ENCODE results near the gene MRPL12.
A peak's percentile ranks its signal among the peaks of the same experiment; 100 is the strongest.
"Not testable (repeated sequence)": the region's sequence is repeated elsewhere in the genome, so short reads cannot be mapped to it uniquely, and the experiment has no call there.

The MRPL12 gene

GRCh38 chr17:81672504-81672903, 30.7 kb upstream of the MRPL12 start:
- H3K36me3 Mint-ChIP-seq = peaks cover 14% of the 10 kb centered on the region
- peaks cover 15% of the 10 kb centered on the region for H3K4me1 Mint-ChIP-seq
- no peak overlapping the region for H3K27ac Mint-ChIP-seq
- H3K27me3 Mint-ChIP-seq = no peaks in the 10 kb centered on the region
- no peaks in the 10 kb centered on the region for H3K9me3 Mint-ChIP-seq
- ATAC-seq (ENCODE audit: low read depth) (no peak), DNase-seq (ENCODE audit: low spot score in 2 of 2) (no peak)
- no peak overlapping the region for H3K4me3 Mint-ChIP-seq

GRCh38 chr17:81672954-81673353, 30.2 kb upstream of the MRPL12 start:
- H3K9me3 Mint-ChIP-seq = no peaks in the 10 kb centered on the region
- ATAC-seq (ENCODE audit: low read depth) = no peak
- peaks cover 11% of the 10 kb centered on the region for H3K4me1 Mint-ChIP-seq
- H3K36me3 Mint-ChIP-seq = peaks cover 14% of the 10 kb centered on the region
- DNase-seq (ENCODE audit: low spot score in 2 of 2) = no peak
- H3K27ac Mint-ChIP-seq = no peak overlapping the region
- H3K27me3 Mint-ChIP-seq = no peaks in the 10 kb centered on the region
- no peak overlapping the region for H3K4me3 Mint-ChIP-seq

- Mint-ChIP-seq H3K9me3 (no peaks in the 10 kb centered on the region), H3K36me3 (peaks cover 14% of the 10 kb centered on the region), H3K27me3 (no peaks in the 10 kb centered on the region), H3K27ac (no peak overlapping the region), H3K4me3 (no peak overlapping the region), H3K4me1 (peaks cover 6% of the 10 kb centered on the region)
- ATAC-seq (ENCODE audit: low read depth) = no peak
- no peak for DNase-seq (ENCODE audit: low spot score in 2 of 2)
Observed at GRCh38 chr17:81673561-81674258, 29.5 kb upstream of the MRPL12 start.

GRCh38 chr17:81675515-81676221, 27.5 kb upstream of the MRPL12 start:
- not testable (repeated sequence) for H3K9me3 Mint-ChIP-seq; H3K36me3 Mint-ChIP-seq; H3K4me3 Mint-ChIP-seq; H3K27ac Mint-ChIP-seq; H3K27me3 Mint-ChIP-seq; ATAC-seq (ENCODE audit: low read depth); H3K4me1 Mint-ChIP-seq
- DNase-seq (ENCODE audit: low spot score in 2 of 2) = peak; percentile 20 to 30

- Mint-ChIP-seq H3K9me3 (no peaks in the 10 kb centered on the region), H3K36me3 (peaks cover 7% of the 10 kb centered on the region), H3K27me3 (no peaks in the 10 kb centered on the region), H3K4me3 (no peak overlapping the region), H3K27ac (no peak overlapping the region), H3K4me1 (peaks cover 6% of the 10 kb centered on the region)
- ATAC-seq (ENCODE audit: low read depth) (no peak), DNase-seq (ENCODE audit: low spot score in 2 of 2) (no peak)
Observed at GRCh38 chr17:81676906-81677305, 26.3 kb upstream of the MRPL12 start.

GRCh38 chr17:81680150-81680549, 23.0 kb upstream of the MRPL12 start:
- Mint-ChIP-seq H3K4me3 (no peak overlapping the region), H3K36me3 (no peaks in the 10 kb centered on the region), H3K9me3 (no peaks in the 10 kb centered on the region), H3K4me1 (peaks cover 16% of the 10 kb centered on the region), H3K27ac (no peak overlapping the region), H3K27me3 (no peaks in the 10 kb centered on the region)
- DNase-seq (ENCODE audit: low spot score in 2 of 2) (no peak), ATAC-seq (ENCODE audit: low read depth) (no peak)

GRCh38 chr17:81681672-81682071, 21.5 kb upstream of the MRPL12 start:
- ATAC-seq (ENCODE audit: low read depth) (no peak), DNase-seq (ENCODE audit: low spot score in 2 of 2) (no peak)
- H3K36me3 Mint-ChIP-seq = peaks cover 3% of the 10 kb centered on the region
- no peaks in the 10 kb centered on the region for H3K27me3 Mint-ChIP-seq
- no peak overlapping the region for H3K27ac Mint-ChIP-seq
- peaks cover 19% of the 10 kb centered on the region for H3K4me1 Mint-ChIP-seq
- H3K4me3 Mint-ChIP-seq = peak overlapping the region; percentile 27
- no peaks in the 10 kb centered on the region for H3K9me3 Mint-ChIP-seq

GRCh38 chr17:81682565-81683207, 20.5 kb upstream of the MRPL12 start:
- Mint-ChIP-seq H3K4me1 (peaks cover 22% of the 10 kb centered on the region), H3K36me3 (peaks cover 12% of the 10 kb centered on the region), H3K27me3 (no peaks in the 10 kb centered on the region), H3K4me3 (peak overlapping the region; percentile 94), H3K9me3 (no peaks in the 10 kb centered on the region), H3K27ac (peak overlapping the region; percentile 56)
- no peak for ATAC-seq (ENCODE audit: low read depth)
- no peak for DNase-seq (ENCODE audit: low spot score in 2 of 2)

- DNase-seq (ENCODE audit: low spot score in 2 of 2) (no peak), ATAC-seq (ENCODE audit: low read depth) (peak; percentile 13)
- H3K4me1 Mint-ChIP-seq = peaks cover 22% of the 10 kb centered on the region
- H3K4me3 Mint-ChIP-seq = peak overlapping the region; percentile 94
- H3K36me3 Mint-ChIP-seq = peaks cover 12% of the 10 kb centered on the region
- H3K9me3 Mint-ChIP-seq = no peaks in the 10 kb centered on the region
- peak overlapping the region; percentile 56 for H3K27ac Mint-ChIP-seq
- no peaks in the 10 kb centered on the region for H3K27me3 Mint-ChIP-seq
Observed at GRCh38 chr17:81683208-81683583, 20.0 kb upstream of the MRPL12 start.

GRCh38 chr17:81683584-81684441, 19.4 kb upstream of the MRPL12 start, which contains the start of the genes ARL16 and HGS:
Gene ARL16 (minus strand): TSS chr17:81683797. CDS start chr17:81683753, 44 bp downstream.
Gene HGS (plus strand): TSS chr17:81684011. CDS start chr17:81684067, 56 bp downstream.
- H3K4me1 Mint-ChIP-seq = peaks cover 22% of the 10 kb centered on the region
- peaks cover 12% of the 10 kb centered on the region for H3K36me3 Mint-ChIP-seq
- peak within 1 kb of the TSS; percentile 94 for H3K4me3 Mint-ChIP-seq
- H3K27ac Mint-ChIP-seq = peak within 1 kb of the TSS; percentile 68
- DNase-seq (ENCODE audit: low spot score in 2 of 2) = peak; percentile 93 to 97
- no peaks in the 10 kb centered on the region for H3K27me3 Mint-ChIP-seq
- peak; percentile 97 for ATAC-seq (ENCODE audit: low read depth)
- H3K9me3 Mint-ChIP-seq = no peaks in the 10 kb centered on the region

- peaks cover 14% of the 10 kb centered on the region for H3K36me3 Mint-ChIP-seq
Observed at GRCh38 chr17:81684442-81684911, 18.7 kb upstream of the MRPL12 start.

GRCh38 chr17:81685108-81685507, 18.1 kb upstream of the MRPL12 start:
- Mint-ChIP-seq H3K27ac (no peak overlapping the region), H3K4me3 (peak overlapping the region; percentile 80), H3K4me1 (peaks cover 27% of the 10 kb centered on the region), H3K9me3 (no peaks in the 10 kb centered on the region), H3K36me3 (peaks cover 18% of the 10 kb centered on the region), H3K27me3 (no peaks in the 10 kb centered on the region)
- ATAC-seq (ENCODE audit: low read depth) (no peak), DNase-seq (ENCODE audit: low spot score in 2 of 2) (no peak)

More at GRCh38 chr17:81684442-81684911, 18.7 kb upstream of the MRPL12 start:
- ATAC-seq (ENCODE audit: low read depth) (no peak), DNase-seq (ENCODE audit: low spot score in 2 of 2) (no peak)
- H3K9me3 Mint-ChIP-seq = no peaks in the 10 kb centered on the region
- H3K4me3 Mint-ChIP-seq = peak overlapping the region; percentile 80
- no peaks in the 10 kb centered on the region for H3K27me3 Mint-ChIP-seq
- peaks cover 26% of the 10 kb centered on the region for H3K4me1 Mint-ChIP-seq
- H3K27ac Mint-ChIP-seq = peak overlapping the region; percentile 68

- Mint-ChIP-seq H3K27ac (no peak overlapping the region), H3K4me1 (peaks cover 27% of the 10 kb centered on the region), H3K27me3 (no peaks in the 10 kb centered on the region), H3K4me3 (no peak overlapping the region), H3K36me3 (peaks cover 21% of the 10 kb centered on the region), H3K9me3 (no peaks in the 10 kb centered on the region)
- no peak for DNase-seq (ENCODE audit: low spot score in 2 of 2)
- ATAC-seq (ENCODE audit: low read depth) = no peak
Observed at GRCh38 chr17:81686614-81687013, 16.6 kb upstream of the MRPL12 start.

Measured in memory B cell (primary cell).